Fibroblast of villous mesenchyme (primary cell): ENCODE data around the gene PTDSS2. TPM values are rescaled to one million over a fixed set of nuclear protein-coding genes. Genes with fewer than 3 reads are reported as not detected.
A peak's percentile ranks its signal among the peaks of the same experiment; 100 is the strongest.

Experiments
- DNase-seq: peaks from one replicate; pipeline ENCODE4 v3.0.0-alpha.2; 2010; ENCODE audit warnings: low read depth
- H3K4me3 ChIP-seq: 2 replicates; pipeline ENCODE4 v1.5.1; 2011; ENCODE audit warnings: low read depth, mild to moderate bottlenecking, low read length
- CTCF ChIP-seq: IDR thresholded peaks from 2 replicates; pipeline ENCODE4 v1.5.1; 2012; ENCODE audit warnings: low read depth, mild to moderate bottlenecking, low read length; ENCODE audit not compliant: insufficient read depth
- total RNA-seq: library from RNA; depleted of rRNA; stranded (reverse); fragments of >200 nt; gene quantifications from 2 replicates; pipeline ENCODE4 v1.2.3, GENCODE V29; 2012

PTDSS2 gene
- total RNA-seq, 1 donor = 31.5 TPM

GRCh38 chr11:533586-534395, 83.7 kb downstream of the PTDSS2 start:
- peak overlapping the region; percentile 79 for H3K4me3 ChIP-seq
- DNase-seq = no peak
- no peak for TF ChIP-seq CTCF

- DNase-seq = peak; percentile 17
- peak overlapping the region; percentile 79 for H3K4me3 ChIP-seq
- TF ChIP-seq CTCF = no peak
Measured at GRCh38 chr11:534396-535209, 84.5 kb downstream of the PTDSS2 start.

- no peak for TF ChIP-seq CTCF
- peak overlapping the region; percentile 79 for H3K4me3 ChIP-seq
- no peak for DNase-seq
Measured at GRCh38 chr11:535210-535518, 85.1 kb downstream of the PTDSS2 start.

GRCh38 chr11:535519-536454, 85.7 kb downstream of the PTDSS2 start, which contains the start of gene HRAS:
HRAS (minus strand) TSS chr11:535576.
- DNase-seq = peak; percentile 95
- peak within 1 kb of the TSS; percentile 79 for H3K4me3 ChIP-seq
- TF ChIP-seq CTCF = no peak

- no peak for TF ChIP-seq CTCF
- peak within 1 kb of the TSS; percentile 65 for H3K4me3 ChIP-seq
- peak; percentile 92 for DNase-seq
Measured at GRCh38 chr11:536841-537621, 87.0 kb downstream of the PTDSS2 start, which contains the start of gene LRRC56. LRRC56 (plus strand) TSS chr11:537527; CDS start chr11:540685, 3,158 bp downstream.
